ENCODE data around the gene SCN5A.

- TF ChIP-seq, protein P1, sequence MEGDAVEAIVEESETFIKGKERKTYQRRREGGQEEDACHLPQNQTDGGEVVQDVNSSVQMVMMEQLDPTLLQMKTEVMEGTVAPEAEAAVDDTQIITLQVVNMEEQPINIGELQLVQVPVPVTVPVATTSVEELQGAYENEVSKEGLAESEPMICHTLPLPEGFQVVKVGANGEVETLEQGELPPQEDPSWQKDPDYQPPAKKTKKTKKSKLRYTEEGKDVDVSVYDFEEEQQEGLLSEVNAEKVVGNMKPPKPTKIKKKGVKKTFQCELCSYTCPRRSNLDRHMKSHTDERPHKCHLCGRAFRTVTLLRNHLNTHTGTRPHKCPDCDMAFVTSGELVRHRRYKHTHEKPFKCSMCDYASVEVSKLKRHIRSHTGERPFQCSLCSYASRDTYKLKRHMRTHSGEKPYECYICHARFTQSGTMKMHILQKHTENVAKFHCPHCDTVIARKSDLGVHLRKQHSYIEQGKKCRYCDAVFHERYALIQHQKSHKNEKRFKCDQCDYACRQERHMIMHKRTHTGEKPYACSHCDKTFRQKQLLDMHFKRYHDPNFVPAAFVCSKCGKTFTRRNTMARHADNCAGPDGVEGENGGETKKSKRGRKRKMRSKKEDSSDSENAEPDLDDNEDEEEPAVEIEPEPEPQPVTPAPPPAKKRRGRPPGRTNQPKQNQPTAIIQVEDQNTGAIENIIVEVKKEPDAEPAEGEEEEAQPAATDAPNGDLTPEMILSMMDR (IDR thresholded peaks at IDR 0.05 in 2 of 3, conservative IDR thresholded peaks at IDR 0.05 in 1 of 3; ENCODE audit: borderline replicate concordance in 1 of 3, insufficient read depth in 1 of 3, low read depth in 2 of 3, low read length in 2 of 3) = no peak
- no peak for TF ChIP-seq YY1 (IDR thresholded peaks at IDR 0.05; ENCODE audit: extremely low read depth, insufficient replicate concordance, low read depth, low read length)
- no peak for TF ChIP-seq CEBPB (IDR thresholded peaks at IDR 0.05; ENCODE audit: low read depth)
- TF ChIP-seq POLR2A (IDR thresholded peaks at IDR 0.05; ENCODE audit: borderline replicate concordance, extremely low read depth, insufficient read depth, insufficient read length) = no peak
- no peak for TF ChIP-seq SIN3A (IDR thresholded peaks at IDR 0.05; ENCODE audit: low read depth)
- no peak for TF ChIP-seq POLR2AphosphoS5 (IDR thresholded peaks at IDR 0.05; ENCODE audit: low read depth, low read length)
- no peak for TF ChIP-seq EZH2 (IDR thresholded peaks at IDR 0.05)
- TF ChIP-seq ZFX (IDR thresholded peaks at IDR 0.05) = no peak
- TF ChIP-seq SP1 (IDR thresholded peaks at IDR 0.05; ENCODE audit: low read depth) = no peak
- TF ChIP-seq CBX3 (IDR thresholded peaks at IDR 0.05; ENCODE audit: low read depth) = no peak
Observed at GRCh38 chr3:38687321-38687720, 37.8 kb upstream of the SCN5A start.
